DMS 273 (cell line): ENCODE results near the gene ZNF628.

Source experiments
- DNase-seq: peaks from one replicate; lab custom pipeline; 2025; ENCODE audit not compliant: unreplicated experiment; lab: John Stamatoyannopoulos, UW

The ZNF628 gene

GRCh38 chr19:55483706-55484592, 7.5 kb downstream of the ZNF628 start:
- no peak for DNase-seq

GRCh38 chr19:55484593-55485438, 8.4 kb downstream of the ZNF628 start, which contains the start of gene NAT14:
TSS of gene NAT14 (plus strand) at chr19:55485188. CDS start at chr19:55485709, 521 bp downstream.
- DNase-seq: peak; percentile 90

GRCh38 chr19:55485439-55486011, 9.1 kb downstream of the ZNF628 start:
- no peak for DNase-seq

DNA sequence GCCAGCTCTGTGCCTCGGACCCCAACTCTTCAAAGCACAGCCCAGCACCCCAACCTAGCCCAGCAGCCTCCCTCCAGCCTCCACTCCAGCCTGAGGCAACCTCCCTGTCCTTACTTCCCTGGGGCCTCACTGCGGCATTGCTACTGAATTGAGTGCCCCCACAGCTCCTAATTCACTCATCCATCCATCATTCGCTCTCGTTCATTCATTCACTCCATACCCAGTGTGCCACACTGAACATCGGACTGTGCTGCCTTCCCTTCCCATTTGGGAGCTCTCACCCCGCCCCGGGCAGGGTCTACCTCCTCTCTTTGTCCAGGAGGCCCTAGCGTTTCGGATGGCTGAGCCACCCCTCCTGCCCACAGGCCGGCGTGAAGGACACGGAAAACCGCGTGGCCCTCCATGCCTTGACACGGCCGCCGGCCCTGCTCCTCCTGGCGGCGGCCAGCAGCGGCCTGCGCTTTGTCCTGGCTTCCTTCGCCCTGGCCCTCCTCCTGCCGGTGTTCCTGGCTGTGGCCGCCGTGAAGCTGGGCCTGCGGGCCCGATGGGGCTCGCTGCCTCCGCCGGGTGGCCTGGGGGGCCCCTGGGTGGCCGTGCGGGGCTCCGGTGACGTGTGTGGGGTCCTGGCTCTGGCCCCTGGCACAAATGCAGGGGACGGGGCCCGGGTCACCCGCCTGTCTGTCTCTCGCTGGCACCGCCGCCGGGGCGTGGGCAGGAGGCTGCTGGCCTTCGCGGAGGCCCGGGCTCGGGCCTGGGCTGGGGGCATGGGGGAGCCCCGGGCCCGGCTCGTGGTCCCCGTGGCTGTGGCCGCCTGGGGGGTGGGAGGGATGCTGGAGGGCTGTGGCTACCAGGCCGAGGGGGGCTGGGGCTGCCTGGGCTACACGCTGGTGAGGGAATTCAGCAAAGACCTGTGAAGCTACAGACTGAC, 9.9 kb downstream of the ZNF628 start:
- DNase-seq: no peak

- DNase-seq: peak; percentile 81
Measured at GRCh38 chr19:55486971-55487923, 10.8 kb downstream of the ZNF628 start.

GRCh38 chr19:55487924-55488687, 11.7 kb downstream of the ZNF628 start, which contains the start of gene SSC5D:
TSS of gene SSC5D (plus strand) at chr19:55488436. CDS start at chr19:55488590, 154 bp downstream.
- DNase-seq: peak; percentile 62

GRCh38 chr19:55488986-55489710, 12.7 kb downstream of the ZNF628 start:
- DNase-seq: peak; percentile 34

DNA sequence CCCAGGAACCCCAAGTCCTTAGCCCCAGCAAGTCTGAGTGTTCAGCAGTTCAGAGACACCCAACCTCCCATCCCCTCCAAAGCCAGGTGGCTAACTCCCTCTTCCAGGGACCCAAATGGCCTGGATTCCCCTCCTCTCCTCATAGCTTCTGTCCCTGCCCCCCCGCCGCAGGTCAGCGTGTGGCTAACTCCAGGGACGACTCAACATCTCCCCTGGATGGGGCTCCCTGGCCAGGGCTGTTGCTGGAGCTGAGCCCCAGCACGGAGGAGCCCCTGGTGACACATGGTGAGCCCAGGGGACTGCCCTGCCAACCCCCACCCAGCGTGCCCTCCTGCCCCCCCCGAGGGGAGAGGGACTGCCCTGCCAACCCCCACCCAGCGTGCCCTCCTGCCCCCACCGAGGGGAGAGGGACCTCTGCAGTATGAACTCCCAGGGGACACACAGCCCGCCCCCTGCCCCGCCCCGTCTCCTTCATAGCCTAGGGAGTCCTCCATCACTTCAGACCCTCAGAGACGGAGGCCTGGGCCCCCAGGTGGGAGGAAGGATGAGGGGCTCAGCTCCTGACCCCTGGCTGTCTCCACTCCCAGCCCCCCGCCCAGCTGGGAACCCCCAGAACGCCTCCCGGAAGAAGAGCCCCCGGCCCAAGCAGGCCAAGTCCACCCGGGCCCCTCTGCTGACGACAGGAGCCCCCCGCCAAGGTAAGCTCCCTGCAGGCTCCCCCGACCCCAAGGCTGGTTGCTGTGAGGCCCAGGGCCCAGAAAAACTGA, 13.5 kb downstream of the ZNF628 start:
- DNase-seq: no peak

DNA sequence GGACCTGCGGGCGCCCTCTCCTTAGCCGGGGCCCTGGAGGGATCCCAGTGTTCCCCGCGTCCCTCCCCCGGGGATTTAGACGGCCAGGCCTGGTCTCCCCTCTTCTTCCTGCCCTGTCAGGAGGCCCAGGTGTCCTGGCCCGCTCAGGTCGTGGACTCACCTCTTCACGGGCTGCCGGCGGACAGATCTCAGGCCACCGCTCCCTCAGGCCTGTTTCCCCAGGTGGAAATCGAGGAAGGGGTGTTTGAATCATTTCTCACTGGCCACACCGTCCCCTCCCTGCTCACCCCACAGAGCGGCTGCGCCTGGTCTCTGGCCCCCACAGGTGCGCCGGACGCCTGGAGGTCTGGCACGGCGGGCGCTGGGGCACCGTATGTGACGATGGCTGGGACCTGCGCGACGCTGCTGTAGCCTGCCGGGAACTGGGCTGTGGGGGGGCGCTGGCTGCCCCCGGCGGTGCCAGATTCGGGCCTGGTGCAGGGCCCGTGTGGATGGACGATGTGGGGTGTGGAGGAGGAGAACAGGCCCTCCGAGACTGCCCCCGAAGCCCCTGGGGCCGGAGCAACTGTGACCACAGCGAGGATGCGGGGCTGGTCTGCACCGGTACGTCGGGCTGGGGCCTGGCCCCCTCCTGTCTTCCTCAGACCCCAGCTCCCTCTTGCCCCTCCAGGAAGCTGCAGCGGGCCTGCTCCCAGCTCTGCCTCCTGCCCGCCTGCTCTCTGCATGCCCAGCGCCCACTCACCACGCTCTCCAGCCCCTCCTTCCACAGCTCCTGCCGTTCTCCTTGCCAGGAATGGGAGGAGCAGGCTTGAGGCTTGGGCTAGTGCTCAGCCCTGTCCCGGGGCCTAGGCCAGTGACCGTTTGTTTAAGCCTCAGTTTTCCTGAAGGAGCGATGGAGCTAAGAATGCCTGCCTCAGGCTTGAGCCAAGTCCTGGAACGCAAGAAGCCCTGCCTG, 14.3 kb downstream of the ZNF628 start:
- no peak for DNase-seq

DNA sequence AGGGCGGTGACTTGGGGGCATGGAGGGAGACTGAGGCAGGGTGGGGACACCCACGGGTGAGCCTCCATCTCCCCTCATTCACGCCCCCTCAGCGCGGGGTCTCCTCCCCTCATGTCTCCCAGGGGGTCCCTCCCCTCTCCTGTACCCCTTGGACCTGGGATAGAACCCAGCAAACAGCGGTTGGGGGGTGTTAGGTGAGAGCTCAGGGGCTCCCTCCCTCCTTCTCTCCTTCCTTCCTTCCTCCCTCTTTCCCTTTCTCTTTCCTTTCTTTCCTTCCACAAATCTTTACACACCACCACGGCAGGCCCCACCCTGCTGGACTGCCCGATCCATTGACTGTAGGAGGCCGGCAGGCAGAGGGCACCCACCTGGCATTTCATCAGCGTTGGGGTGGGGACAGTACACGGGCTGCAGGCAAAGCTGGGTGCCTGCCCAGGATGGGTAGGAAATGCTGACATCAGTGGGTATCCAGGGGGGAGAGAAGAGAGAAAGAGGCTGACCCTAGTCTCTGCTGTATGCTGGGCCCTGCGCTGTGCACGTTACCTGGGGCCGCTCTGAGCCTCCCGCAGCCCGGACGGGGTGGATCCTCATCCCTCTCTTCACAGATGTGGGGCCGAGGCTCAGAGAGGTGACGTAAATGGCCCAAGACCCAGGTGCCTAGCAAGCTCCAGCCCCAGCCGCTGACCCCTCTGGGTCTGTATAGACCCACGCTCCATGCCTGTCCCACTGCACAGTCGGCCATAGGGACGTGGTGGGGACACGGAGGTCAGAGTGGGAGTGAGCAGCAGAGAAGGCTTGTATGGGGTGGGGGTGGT, 15.3 kb downstream of the ZNF628 start:
- no peak for DNase-seq

DNA sequence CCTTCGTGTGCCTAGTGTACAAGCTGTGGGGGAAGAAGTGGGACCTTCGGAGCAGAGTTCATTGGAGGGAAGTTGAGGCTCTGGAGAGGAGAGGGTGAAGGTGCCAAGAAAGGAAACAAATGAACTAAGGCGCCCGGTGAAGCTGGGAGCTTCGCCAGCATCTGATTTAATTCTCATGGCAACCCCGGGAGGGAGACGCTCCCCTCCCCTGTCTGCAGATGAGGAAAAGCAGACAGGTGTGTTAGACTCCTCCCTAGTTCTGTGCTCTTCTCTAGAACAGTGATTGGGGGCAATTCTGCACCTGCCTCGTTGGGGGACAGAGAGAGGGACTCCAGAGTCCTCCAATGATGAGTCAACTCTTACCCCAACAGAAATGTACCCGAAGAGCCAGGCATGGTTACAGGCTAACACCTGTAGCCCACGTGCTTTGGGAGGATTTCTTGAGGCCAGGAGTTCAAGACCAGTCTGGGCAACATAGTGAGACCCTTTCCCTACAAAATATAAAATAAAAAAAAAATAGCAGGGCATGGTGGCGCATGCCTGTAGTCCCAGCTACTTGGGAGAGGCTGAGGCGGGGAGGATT, 16.0 kb downstream of the ZNF628 start:
- DNase-seq: peak; percentile 44

DNA sequence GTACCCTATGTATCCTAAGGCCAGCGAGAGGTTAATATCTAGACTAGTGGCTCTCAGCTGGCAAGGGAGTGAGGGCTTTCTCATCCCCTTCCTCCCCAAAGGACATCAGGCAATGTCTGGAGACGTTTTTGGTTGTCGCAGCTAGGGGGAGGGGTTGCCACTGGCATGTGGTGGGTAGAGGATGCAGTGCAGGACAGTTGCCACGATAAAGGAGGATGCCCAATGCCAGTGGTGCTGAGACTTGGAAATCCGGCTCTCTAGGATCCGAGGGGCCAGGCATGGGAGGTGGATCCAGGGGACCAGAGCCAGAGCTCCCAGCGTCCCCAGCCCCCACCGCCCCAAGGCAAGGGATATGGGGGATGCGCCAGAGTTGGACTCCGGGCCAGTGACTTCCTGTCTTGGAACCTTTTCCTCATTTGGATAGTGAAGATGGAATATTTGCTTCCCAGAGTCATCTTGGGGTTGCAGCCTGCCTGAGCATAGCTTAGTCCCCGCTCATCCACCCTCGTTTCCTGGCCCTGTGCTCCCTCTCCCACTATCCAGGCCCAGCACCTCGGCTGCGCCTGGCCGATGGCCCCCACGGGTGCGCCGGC, 16.7 kb downstream of the ZNF628 start:
- no peak for DNase-seq

GRCh38 chr19:55493645-55494171, 17.3 kb downstream of the ZNF628 start:
- no peak for DNase-seq

- DNase-seq: no peak
Measured at GRCh38 chr19:55494172-55494761, 17.9 kb downstream of the ZNF628 start.
